G401.6 (cell line): ENCODE results near the gene GARIN5A.

Experiments used
- FAIRE-seq: peaks from 2 replicates; lab custom pipeline; 2012; peaks lifted over from hg19 to GRCh38; lab: Jason Lieb, UNC

The GARIN5A gene

DNA sequence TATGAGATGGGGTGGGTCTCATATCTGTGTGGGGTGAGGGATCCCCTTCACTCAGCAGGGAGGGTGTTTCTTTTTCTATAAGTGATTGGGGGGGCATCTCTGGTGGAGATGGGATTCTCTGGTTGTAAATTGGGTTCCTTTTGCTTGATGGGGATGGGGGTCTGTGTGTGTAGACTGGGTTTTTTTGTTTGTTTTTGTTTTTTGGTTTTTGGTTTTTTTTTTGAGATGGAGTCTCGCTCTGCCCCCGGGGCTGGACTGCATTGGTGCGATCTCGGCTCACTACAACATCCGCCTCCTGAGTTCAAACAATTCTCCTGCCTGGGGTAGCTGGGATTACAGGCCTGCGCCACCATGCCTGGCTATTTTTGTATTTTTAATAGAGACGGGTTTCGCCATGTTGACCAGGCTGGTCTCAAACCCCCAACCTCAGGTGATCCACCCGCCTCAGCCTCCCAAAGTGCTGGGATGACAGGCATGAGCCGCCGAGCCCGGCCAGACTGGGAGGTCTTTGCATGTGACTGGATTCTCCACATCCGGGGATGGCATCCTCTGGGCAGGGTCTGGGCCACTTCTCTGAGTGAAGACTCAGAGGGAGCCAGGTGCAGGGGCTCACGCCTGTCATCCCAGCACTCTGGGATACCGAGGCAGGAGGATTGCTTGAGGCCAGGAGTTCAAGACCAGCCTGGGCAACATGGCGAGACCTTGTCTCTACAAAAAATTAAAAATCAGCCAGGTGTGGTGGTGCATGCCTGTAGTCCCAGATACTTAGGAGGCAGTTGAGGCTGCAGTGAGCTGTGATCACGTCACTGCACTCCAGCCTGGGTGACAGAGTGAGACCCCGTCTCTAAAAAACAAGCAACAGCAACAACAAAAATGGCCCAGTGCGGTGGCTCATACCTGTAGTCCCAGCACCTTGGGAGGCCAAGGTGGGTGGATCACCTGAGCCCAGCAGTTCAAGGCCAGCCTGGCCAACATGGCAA is 43.2 kb downstream of the GARIN5A start:
- FAIRE-seq: no peak

DNA sequence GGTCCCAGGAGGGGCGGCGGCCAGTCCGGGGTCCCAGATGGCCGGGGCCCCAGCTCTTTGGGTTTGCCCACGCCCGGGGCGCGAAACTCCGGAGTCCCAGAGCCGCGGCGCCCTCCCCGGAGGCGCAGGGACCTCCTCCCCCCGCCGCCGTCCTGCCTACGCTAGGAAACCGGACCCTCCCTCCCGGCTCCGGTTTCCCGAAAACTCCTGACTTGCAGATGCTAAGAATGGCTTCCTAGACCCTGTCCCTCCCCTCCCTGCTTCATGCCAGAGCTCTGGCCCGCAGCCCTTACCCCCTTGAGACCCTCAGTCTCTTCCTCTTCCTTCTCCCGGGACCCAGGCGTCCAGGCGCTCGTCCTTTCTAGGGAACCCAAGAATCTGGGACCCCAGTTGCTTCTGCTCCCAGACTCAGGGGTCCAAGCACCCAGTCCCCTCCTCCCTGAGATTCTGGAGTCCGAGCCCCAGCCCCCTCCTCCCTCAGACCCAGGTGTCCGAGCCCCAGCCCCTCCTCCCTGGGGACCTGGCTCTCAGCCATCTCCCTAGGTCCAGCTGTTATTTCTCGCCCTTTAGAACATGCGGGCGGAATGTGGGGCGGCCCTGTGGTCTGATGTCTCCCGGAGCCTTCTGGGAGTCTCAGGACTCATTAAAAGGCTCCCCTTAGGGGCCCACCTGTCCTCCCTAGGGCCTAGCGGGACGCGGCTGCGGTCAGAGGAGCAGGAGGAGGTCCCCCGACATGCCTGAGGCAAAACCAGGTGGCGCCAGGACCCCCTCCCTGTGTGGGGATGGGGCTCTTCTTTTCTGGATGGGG is 44.2 kb downstream of the GARIN5A start, which contains the start of gene MYBPC2:
MYBPC2 (plus strand) TSS at position 672 of the 808 bp plus-strand sequence; CDS start at position 734, 62 bp downstream.
- no peak for FAIRE-seq

DNA sequence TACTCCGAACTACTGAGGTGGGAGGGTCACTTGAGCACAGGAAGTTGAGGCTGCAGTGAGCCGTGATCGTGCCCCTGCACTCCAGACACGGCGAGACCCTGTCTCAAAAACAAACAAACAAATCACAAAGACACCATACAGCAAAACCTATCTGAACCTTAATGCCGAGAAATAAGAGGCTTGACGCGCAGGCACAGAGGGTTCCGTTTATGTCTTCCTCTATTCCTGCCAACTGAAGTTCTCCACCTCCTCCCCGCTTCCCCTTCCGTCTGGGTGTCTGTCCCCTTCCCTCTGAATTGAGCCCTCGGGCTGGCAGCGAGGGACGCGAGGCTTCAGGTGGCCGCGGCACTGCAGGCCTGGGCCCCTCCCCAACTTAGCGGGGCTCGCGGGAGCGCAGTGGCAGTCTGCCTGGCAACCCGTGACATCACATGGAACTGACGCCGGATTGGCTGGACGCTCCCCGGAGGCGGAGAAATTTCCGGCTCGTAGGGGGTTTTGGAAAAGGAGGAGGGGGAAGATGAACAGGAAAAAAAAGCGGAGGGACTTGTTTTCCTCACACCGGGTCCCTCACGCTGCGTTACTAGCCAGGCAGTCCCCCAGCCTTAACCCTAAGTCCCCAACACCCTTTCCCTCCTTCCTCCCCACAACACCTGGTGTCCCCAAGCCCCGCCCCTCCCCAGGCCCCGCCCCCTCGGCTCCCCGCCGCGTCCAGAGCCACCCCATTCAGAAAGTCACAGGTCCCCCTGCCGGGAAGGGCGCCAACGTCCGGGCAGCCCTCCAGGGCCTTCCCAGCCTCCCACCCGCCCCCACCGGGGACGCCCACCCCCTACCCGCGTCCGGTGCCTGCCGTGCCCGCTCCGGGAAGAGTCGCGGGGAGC is 45.1 kb downstream of the GARIN5A start:
- FAIRE-seq: peak; percentile 74

DNA sequence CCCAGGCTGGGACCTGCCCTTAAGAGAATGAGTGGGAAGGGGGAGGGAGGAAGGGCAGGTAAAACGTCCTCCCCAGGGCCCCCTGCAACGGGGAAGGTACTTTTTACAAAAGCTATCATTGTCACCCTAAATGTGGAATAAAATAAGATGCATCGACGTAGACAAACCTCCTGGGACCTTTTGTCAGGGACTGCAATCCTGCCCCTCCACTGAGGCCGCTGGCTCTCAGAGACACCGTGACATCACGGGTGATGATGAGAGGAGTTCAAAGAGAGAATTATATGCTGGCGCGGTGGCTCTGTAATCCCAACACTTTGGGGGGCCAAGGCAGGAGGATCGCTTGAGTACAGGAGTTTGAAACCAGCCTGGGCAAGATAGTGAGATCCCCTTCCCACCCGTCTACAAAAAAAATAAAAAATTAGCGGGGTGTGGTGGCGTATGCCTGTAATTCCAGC is 45.7 kb downstream of the GARIN5A start:
- FAIRE-seq: no peak

DNA sequence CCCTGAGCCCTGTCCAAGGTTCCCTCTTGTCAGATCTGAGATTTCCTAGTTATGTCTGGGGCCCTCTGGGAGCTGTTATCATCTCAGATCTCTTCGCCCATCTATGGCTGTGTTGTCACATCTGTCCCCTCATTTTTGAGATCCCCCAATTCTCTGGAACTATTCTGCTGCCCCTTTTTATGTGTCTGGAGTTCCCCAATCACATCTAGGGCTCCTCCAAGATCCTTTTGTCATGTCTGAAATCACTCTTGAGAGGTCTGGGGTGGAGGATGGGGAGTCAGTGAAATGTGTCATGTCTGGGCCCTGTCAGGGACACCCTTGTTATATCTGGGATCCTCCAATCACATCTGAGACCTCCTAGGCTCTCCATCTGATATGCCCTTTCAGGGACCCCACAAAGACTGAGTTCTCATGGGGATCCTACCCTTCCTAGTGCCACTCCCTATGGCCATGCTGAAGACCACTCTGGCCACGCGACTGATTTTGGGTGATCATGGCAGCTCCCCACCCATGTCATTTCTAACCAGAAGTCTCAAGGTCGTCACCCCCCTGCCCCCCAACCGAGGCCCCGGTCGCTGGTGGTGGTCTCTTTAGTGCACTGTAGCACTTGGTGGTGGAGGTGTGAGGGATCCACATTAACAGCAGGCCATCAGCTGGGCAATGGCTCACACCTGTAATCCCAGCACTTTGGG is 47.7 kb downstream of the GARIN5A start:
- no peak for FAIRE-seq

DNA sequence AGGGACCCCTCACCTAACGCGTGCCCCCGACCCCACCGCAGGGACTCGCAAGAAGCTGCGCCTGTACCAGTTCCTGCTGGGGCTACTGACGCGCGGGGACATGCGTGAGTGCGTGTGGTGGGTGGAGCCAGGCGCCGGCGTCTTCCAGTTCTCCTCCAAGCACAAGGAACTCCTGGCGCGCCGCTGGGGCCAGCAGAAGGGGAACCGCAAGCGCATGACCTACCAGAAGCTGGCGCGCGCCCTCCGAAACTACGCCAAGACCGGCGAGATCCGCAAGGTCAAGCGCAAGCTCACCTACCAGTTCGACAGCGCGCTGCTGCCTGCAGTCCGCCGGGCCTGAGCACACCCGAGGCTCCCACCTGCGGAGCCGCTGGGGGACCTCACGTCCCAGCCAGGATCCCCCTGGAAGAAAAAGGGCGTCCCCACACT is 48.6 kb downstream of the GARIN5A start:
- no peak for FAIRE-seq

DNA sequence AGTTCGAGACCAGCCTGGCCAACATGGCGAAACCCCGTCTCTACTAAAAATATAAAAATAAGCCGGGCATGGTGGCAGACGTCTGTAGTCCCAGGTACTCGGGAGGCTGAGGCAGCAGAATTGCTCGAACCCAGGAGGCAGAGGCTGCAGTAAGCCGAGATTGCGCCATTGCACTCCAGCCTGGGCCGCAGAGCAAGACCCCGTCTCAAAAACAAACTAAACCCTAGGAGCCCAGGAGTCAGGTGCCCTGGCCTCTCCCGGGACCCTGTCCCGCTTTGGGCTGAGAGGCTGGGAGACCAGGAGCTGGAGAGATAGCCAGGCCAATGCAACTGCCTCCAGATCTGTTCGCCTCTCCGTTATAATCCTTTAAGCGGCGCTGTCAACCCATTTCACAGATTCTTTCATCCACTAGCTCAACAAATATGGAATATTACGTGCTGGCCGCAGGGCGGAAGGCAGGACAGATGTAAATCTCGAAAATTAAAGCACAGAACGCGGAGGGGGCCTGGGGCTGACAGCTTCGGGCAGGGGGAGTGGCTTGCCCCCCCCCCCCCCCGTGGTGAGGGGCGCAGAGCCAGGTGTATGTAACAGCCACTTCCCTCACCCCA is 49.2 kb downstream of the GARIN5A start:
- FAIRE-seq: no peak

DNA sequence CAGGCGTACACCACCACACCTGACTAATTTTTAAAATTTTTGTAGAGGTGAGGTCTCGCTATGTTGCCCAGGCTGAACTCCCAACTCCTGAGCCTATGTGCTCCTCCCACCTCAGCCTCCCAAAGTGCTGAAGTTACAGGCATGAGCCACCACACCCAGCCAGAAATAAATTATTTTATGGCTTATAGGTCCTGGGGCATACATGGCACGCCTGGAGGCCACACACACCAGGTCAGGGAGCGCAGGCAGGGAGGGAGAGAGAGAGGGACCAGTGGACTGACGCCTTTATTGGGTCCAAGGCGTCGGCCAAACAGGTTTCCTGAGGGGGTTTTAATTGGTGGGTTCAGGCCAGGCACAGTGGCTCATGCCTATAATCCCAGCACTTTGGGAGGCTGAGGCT is 51.1 kb downstream of the GARIN5A start:
- no peak for FAIRE-seq

DNA sequence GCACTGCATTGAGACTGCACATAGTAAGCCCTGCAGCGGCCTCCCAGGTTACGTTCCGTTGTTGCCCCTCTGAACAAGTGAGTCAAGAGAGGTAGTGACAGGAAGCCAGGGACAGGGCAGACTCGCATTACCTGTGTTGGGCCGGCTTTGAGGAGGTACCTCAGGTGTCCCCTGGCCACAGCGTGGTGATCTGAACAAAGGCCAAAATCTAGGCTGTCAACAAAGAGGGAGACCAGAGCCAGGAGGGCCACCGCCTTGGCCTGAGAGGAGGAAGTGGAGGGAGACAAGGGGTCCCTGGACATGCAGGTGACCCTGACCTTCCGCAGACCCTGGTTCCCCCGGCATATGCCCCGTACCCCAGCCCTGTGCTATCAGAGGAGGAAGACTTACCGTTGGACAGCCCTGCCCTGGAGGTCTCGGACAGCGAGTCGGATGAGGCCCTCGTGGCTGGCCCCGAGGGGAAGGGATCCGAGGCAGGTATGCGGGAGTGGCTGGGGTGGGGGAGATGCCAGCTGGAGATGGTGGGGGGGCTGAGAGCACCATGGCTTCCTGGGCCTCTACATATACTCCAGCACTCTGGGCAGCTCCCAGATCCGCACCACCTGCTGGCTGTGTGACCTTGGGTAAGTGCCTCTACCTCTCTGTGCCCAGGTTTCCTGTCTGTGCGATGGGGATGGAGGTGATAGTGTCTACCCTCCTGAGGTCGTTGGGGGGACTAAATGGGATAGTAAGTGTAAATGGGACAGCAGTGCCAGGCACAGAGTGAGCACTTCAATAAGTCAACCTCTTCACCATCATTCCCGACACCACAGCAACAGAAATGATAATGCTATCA is 53.2 kb downstream of the GARIN5A start:
- no peak for FAIRE-seq

DNA sequence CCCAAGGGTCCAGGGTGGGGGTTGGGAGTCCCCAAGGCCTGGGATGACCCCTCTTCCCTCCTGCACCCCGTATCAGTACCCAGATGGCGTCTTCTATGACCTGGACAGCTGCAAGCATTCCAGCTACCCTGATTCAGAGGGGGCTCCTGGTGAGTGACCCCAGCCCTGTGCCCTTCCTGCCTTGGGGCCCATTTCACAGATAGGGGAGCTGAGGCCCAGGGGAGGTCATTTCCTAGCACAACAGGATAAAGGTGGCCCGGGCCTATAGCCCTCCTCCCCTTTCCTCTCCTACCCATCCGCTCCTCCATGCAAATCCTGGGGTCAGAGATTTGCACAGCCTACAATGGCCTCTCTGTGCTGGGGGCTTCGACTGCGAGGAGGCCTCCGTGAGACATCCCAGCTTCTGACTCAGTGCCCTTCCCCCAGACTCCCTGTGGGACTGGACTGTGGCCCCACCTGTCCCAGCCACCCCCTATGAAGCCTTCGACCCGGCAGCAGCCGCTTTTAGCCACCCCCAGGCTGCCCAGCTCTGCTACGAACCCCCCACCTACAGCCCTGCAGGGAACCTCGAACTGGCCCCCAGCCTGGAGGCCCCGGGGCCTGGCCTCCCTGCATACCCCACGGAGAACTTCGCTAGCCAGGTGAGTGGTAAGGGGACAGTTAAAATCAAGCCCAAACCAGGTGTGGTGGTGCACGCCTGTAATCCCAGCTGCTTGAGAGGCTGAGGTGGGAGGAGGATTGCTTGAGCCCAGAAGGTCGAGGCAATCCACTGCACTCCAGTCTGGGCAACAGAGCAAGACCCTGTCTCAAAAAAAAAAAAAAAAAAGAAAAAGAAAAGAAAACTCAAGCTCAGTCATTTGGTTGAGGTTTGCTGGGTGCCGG is 54.0 kb downstream of the GARIN5A start:
- FAIRE-seq: no peak

DNA sequence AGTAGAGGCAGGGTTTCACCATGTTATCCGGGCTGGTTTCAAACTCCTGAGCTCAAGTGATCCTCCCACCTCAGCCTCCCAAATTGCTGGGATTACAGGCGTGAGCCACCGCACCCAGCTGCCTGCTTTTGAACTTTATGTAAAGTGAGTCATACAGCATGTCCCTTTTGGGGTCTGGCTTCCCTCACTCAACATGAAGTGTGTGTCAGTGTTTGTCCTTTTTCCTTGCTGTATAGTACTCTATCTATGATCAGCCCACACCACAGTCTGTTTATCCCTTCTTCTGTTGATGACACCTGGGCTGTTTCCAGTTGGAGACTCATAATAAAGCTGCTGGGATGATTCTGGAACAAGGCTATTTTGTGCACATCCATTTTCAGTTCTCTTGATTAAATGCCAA is 55.8 kb downstream of the GARIN5A start:
- no peak for FAIRE-seq

DNA sequence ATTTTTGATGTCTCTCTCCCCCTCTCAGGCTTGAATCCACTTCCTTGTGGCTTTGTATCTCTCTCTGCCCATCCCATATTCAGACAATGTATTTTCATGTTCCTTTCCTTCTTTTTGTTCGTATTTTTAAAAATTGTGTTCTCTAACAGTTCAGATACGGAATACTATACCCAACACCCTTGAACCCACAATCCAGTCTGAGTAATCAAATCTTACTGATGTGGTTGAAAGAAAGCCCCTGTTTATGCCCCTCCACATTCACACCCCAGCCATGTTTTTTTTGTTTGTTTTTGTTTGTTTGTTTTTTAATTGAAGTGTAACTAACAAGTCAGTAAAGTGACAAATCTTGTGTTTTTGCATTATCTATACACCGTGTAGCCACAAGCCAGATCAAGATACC is 56.5 kb downstream of the GARIN5A start:
- no peak for FAIRE-seq

DNA sequence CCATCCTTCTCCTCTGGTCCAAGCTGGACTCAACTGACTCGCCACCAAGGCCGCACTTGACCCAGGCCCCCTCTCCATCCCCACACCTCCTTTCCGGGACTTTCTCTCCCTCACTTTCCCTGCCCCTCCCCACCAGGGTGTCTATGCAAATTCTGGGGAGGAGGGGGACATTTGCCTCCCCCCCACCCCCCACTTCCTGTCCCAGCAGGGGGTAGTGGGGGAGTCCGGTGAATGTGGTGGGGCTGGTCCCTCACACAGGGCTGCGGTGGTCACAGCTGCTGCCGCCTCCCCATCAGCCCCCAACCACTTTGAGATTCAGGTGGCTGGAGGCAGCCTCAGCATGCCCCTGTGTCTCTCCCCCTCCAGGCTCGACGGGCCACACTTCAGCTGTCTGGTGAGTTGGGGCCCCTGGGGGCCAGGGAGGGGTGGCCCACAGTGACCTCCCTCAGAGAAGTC is 57.0 kb downstream of the GARIN5A start:
- FAIRE-seq: no peak

DNA sequence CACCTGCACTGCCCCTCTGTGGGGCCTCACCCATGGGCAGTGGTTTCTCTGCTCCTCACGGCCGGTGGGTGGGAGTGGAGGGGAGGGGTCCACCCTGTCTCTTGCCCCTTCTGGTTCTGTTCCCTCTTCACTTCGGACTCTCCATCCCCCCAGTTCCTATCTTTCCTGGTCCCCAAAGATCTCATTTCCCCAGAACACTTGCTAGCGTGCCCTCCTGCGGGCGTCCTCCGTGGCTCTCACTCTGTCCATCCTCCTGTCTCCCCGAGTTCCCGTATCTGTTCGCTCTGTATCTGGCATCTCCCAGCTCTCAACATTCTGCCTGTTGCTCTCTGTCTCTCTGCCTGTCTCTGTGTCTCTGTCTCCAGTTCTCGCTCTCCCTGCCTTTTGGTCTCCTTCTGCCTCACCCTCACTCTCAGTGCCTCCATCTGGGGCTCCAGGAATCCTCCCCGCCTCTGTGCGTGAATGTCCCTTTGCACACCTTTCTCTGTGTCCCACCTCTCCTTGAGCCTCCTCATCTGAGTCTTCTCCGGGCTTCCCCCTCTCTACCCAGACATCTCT is 57.5 kb downstream of the GARIN5A start:
- FAIRE-seq: no peak

DNA sequence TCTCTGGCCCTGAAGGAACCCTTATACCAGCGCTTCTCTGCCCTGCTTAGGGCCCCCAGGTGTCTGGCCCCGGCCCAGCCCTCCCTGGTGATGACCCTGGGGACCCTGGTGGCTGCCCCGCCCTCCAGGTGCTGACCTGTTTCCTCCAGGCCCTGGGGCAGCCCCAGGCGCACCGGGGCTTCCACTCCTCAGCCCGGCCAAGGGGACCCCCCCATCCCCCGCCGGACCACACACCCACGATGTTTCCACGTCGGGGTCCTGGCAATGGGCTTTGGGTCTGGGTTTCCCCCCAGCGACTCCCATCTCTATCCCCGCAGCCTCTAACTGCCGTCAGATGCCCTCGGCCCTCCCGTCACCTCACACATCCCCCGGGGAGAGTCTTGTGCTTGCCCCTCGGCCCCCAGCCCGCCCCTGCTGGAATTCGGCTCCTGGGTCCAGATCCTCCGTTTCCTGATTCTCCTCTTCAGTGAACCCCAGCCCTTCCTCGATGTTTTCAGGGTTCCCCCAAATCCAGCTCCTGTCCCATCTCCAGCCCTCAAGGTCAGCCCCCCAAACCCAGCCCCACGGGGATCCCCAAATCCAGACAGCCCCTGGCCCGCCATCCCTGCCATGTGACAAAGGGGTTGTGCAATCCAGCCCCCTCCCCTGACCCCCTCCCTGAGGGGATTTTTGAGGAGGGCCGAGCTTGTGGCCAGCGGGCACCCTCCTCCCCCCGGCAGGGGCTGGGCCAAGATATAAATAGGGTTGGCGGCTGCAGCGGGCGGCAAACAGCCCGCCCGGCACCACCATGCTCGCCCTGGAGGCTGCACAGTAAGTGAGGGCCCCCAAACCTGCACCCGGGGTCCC is 58.2 kb downstream of the GARIN5A start, which contains the start of gene SPIB:
SPIB (plus strand) TSS at position 763 of the 846 bp plus-strand sequence; CDS start at position 788, 25 bp downstream.
- no peak for FAIRE-seq

DNA sequence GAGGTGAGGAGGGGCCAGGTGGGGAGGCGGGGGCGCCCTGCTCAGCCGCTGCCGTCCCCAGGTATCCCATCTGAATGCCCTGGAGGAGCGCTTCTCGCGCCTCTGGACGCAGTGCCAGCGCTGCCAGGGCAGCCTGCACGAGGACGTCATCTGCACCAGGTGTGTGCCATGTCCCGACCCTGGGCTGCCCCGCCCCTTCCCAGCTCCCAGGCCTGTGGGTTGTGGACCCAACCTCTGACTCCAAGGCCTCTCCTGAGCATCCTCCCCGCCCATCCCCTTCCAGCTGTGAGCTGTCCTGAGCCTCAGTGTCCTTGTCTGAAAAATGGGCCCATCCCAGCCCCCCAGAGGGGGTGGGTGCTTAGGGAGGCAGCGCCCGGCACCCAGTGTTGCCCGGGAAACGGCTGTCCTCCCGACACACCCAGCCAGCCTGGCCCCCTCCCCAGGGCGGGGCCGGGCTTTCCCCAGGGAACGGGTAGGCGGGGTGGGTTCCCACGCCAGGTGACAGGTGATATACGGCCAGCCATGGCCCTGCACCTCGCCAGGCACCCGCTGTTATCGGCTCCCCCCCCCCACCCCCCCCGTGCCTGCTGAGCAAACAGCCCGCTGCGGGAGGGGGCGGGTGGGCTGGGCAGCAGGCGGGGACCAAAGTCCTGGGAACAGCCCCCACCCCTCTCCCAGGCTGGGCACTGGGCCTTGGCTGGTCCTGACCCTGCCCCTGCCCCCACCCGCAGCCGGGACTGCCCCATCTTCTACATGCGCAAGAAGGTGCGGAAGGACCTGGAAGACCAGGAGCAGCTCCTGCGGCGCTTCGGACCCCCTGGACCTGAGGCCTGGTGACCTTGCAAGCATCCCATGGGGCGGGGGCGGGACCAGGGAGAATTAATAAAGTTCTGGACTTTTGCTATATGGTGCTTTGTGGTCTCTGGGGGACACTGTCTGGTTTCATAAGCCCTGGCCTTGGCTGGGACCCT is 59.3 kb downstream of the GARIN5A start:
- FAIRE-seq: no peak
